ENCODE results near the gene LRRC43. TPM values are rescaled to one million over a fixed set of nuclear protein-coding genes. Genes with fewer than 3 reads are reported as not detected.

LRRC43 gene
- total and polyA plus RNA-seq, 2 donors (not counting 1 experiment from before 2014, with no cell fraction given) = 0.61 to 3.6 TPM

GRCh38 chr12:122190842-122191668, 8.1 kb downstream of the LRRC43 start:
- Histone ChIP-seq H2AFZ (ENCODE audit: low read length) (no peak overlapping the region), H3K27ac (ENCODE audit: insufficient read depth, low read length) (no peak overlapping the region), H3K79me2 (ENCODE audit: control insufficient read depth, insufficient read depth, low read length) (no peaks in the 10 kb centered on the region), H3K9me3 (ENCODE audit: control insufficient read depth, insufficient read depth, low read depth, low read length) (no peaks in the 10 kb centered on the region), H3K4me3 (replicated peaks in 1 of 4; ENCODE audit: control extremely low read depth in 1 of 4, insufficient read depth in 1 of 4, low read depth in 3 of 4, low read length in 4 of 4) (no peak overlapping the region), H3K9ac (ENCODE audit: insufficient read depth, low read length) (no peak overlapping the region), H3K4me1 (ENCODE audit: control insufficient read depth, extremely low read depth, insufficient read depth, low read length) (no peaks in the 10 kb centered on the region), H3K36me3 (ENCODE audit: control insufficient read depth, insufficient read depth, low read length) (no peaks in the 10 kb centered on the region), H3K4me2 (ENCODE audit: extremely low read depth, insufficient read depth, low read length) (no peak overlapping the region), H3K27me3 (ENCODE audit: control insufficient read depth, insufficient read depth, low read length) (no peaks in the 10 kb centered on the region), H4K20me1 (ENCODE audit: control insufficient read depth, extremely low read depth, insufficient read depth, low read length) (no peaks in the 10 kb centered on the region)
- peak; percentile 40 to 61 for DNase-seq (ENCODE audit: low read depth in 2 of 2)
- TF ChIP-seq EZH2 (IDR thresholded peaks at IDR 0.05; ENCODE audit: low read length, missing control alignments) = no peak
- TF ChIP-seq CTCF (conservative IDR thresholded peaks at IDR 0.05 in 1 of 2, IDR thresholded peaks at IDR 0.05 in 1 of 2; ENCODE audit: low read depth in 1 of 2, low read length in 2 of 2) = peak; percentile 84 to 86

- H3K9me3 ChIP-seq (ENCODE audit: control insufficient read depth, insufficient read depth, low read depth, low read length) = no peaks in the 10 kb centered on the region
Observed at GRCh38 chr12:122192441-122192840, 9.5 kb downstream of the LRRC43 start.

DNA sequence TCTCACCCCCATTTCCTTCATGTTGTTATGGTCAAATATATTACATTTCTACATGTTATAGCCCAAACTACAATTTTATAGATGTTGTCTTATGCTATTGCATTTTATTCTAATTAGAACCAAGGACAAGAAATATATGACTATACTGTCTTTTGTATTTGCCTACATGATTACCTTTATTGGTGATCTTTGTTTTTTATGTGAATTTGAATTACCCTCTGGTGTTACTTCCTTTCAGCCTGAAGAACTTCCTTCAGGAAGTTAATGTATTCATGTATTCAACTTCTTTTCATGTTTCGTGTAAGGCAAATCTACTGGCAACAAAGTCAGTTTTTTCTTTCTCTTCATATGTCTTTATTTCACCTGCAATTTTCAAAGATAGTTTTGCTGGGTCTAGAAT, 11.9 kb downstream of the LRRC43 start:
- TF ChIP-seq EZH2 (IDR thresholded peaks at IDR 0.05; ENCODE audit: low read length, missing control alignments) (no peak), CTCF (conservative IDR thresholded peaks at IDR 0.05 in 1 of 2, IDR thresholded peaks at IDR 0.05 in 1 of 2; ENCODE audit: low read depth in 1 of 2, low read length in 2 of 2) (no peak)
- H4K20me1 ChIP-seq (ENCODE audit: control insufficient read depth, extremely low read depth, insufficient read depth, low read length) = no peaks in the 10 kb centered on the region
- no peak for DNase-seq (ENCODE audit: low read depth in 2 of 2)
- no peak overlapping the region for H3K4me3 ChIP-seq (replicated peaks in 1 of 4; ENCODE audit: control extremely low read depth in 1 of 4, insufficient read depth in 1 of 4, low read depth in 3 of 4, low read length in 4 of 4)
- H3K9me3 ChIP-seq (ENCODE audit: control insufficient read depth, insufficient read depth, low read depth, low read length) = no peaks in the 10 kb centered on the region
- H3K36me3 ChIP-seq (ENCODE audit: control insufficient read depth, insufficient read depth, low read length) = no peaks in the 10 kb centered on the region
- no peaks in the 10 kb centered on the region for H3K79me2 ChIP-seq (ENCODE audit: control insufficient read depth, insufficient read depth, low read length)
- H3K4me2 ChIP-seq (ENCODE audit: extremely low read depth, insufficient read depth, low read length) = no peak overlapping the region
- H3K9ac ChIP-seq (ENCODE audit: insufficient read depth, low read length) = no peak overlapping the region
- H2AFZ ChIP-seq (ENCODE audit: low read length) = no peak overlapping the region
- H3K4me1 ChIP-seq (ENCODE audit: control insufficient read depth, extremely low read depth, insufficient read depth, low read length) = no peaks in the 10 kb centered on the region
- no peaks in the 10 kb centered on the region for H3K27me3 ChIP-seq (ENCODE audit: control insufficient read depth, insufficient read depth, low read length)
- no peak overlapping the region for H3K27ac ChIP-seq (ENCODE audit: insufficient read depth, low read length)

More at GRCh38 chr12:122192441-122192840, 9.5 kb downstream of the LRRC43 start:
- no peak overlapping the region for H3K4me3 ChIP-seq (replicated peaks in 1 of 4; ENCODE audit: control extremely low read depth in 1 of 4, insufficient read depth in 1 of 4, low read depth in 3 of 4, low read length in 4 of 4)
- H3K4me1 ChIP-seq (ENCODE audit: control insufficient read depth, extremely low read depth, insufficient read depth, low read length) = no peaks in the 10 kb centered on the region
- DNase-seq (ENCODE audit: low read depth in 2 of 2) = no peak
- no peak overlapping the region for H3K4me2 ChIP-seq (ENCODE audit: extremely low read depth, insufficient read depth, low read length)
- H3K27me3 ChIP-seq (ENCODE audit: control insufficient read depth, insufficient read depth, low read length) = no peaks in the 10 kb centered on the region
- no peaks in the 10 kb centered on the region for H3K79me2 ChIP-seq (ENCODE audit: control insufficient read depth, insufficient read depth, low read length)
- no peaks in the 10 kb centered on the region for H3K36me3 ChIP-seq (ENCODE audit: control insufficient read depth, insufficient read depth, low read length)
- TF ChIP-seq CTCF (conservative IDR thresholded peaks at IDR 0.05 in 1 of 2, IDR thresholded peaks at IDR 0.05 in 1 of 2; ENCODE audit: low read depth in 1 of 2, low read length in 2 of 2) = no peak
- TF ChIP-seq EZH2 (IDR thresholded peaks at IDR 0.05; ENCODE audit: low read length, missing control alignments) = no peak
- H3K27ac ChIP-seq (ENCODE audit: insufficient read depth, low read length) = no peak overlapping the region
- no peaks in the 10 kb centered on the region for H4K20me1 ChIP-seq (ENCODE audit: control insufficient read depth, extremely low read depth, insufficient read depth, low read length)
- H2AFZ ChIP-seq (ENCODE audit: low read length) = no peak overlapping the region
- H3K9ac ChIP-seq (ENCODE audit: insufficient read depth, low read length) = no peak overlapping the region
